ENCODE data around the gene RIMBP3C.
"Not testable (repeated sequence)": the region's sequence is repeated elsewhere in the genome, so short reads cannot be mapped to it uniquely, and the experiment has no call there.

Gene RIMBP3C

GRCh38 chr22:21573750-21574494 is 22.7 kb upstream of the RIMBP3C start:
- DNase-seq, result no peak

DNA sequence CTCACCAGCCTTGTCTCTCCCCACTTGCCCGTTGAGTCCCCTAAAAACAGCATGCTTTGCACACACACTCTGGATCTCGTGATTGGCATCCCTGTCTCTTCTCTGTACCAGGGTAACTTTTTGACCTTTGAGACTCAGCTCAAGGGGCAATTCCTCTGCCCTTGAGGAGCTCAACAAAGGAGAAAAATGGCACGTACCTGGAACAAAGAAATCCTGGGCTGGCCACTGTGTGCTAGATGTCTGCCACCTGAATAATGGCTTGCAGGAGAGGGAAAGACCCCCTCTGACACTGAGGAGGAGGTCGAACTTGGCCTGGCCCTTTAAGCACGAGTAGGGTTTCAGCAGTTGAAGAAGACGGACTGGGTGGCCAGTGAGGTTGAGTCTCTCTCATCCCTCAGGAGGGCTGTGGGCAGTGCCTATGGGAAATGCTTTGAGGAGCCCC is 22.1 kb upstream of the RIMBP3C start:
- DNase-seq, result no peak

GRCh38 chr22:21571679-21572078 is 20.4 kb upstream of the RIMBP3C start:
- DNase-seq, result no peak

DNA sequence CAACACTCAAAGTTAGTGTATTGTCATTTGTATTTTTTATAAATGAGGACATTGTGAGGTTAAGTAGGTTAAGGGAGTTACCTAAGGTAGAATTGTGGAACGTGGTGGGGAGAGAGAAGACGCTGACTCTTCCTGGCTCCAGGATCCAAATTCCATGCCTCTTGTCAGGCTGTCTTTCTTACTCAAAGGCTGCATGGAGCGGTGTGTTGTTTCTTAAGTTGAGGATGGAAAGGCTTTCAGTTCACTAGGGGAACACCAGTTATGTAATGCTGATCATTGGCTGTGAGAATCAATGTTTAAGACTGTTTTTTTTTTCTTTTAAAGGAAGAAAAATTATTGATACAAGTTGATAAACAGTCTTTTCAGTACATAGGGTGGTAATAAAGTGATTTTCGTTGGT is 19.1 kb upstream of the RIMBP3C start:
- no peak for DNase-seq

DNA sequence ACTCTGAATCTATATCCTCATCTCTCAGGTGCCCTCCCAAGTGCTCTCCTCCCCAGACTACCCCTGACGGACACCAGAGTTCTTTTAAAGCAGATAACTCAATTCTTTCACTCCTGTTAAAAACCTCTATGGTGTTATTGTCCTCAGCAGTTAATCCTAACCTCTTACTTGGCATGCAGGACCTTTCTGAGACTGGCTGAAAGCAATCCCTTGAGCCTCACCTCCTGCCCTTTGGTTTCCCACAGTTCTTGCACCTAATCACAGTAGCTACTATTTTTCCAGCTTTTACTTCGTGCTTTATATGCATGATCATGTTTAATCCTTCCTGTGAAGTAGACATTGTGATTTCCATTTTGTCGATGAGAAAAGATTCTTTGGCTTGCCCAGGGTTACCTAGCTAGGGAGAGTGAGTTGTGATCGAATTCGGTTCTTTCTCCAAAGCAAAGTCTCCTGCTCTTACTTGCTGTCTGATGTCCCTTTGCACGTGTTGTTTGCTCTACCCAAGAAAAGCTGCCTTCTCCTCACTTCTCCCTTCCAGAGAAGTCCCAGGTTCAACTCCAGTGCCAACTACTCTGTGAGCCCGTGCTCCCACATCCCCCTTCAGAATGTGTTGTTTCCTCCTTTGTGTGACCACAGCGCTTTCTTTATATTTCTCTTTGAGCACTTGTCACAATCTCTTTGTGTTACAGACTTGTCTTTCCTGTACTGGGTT is 18.4 kb upstream of the RIMBP3C start:
- DNase-seq, result no peak

- DNase-seq, result not testable (repeated sequence)
Observed at GRCh38 chr22:21569076-21569427, 17.8 kb upstream of the RIMBP3C start.

DNA sequence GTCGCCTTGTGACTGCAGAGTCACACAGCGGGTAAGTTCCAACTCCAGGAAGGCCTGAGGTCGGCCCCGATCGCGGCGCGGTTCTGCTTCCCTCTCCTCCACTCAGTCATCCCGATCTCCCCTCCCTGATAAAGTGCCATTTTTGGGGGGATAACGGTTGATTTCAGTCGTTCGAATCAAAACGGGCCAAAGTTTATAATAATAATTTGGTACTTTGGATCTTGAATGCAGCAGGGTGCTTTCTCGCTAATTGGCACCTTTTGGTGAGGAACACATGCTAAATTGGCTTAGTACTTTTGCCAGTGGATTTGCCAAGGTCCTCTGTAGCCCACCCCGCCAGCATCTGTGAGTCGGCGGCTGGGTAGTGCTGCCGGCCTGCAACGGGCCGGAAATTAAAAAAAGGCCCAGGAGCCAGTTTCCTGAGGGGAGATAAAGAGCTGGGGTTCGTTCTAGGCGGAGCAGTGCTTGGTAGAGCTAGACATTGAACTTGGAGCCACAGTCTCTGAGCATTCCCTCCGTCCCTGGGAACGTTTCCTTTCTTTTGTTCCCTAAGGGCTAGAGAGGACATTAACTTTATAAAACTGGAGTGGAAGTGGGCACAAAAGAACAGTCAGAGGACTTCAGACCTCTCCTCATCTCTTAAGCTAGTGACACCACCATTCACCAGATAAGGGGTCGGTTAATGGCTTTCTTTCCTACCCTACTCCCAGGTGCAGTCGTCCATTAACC is 17.2 kb upstream of the RIMBP3C start:
- DNase-seq, result no peak

GRCh38 chr22:21567456-21568346 is 16.4 kb upstream of the RIMBP3C start, which contains the start of gene UBE2L3:
Gene UBE2L3, plus strand, starts transcription at chr22:21567714. Its CDS starts 31 bp downstream, at chr22:21567745.
- DNase-seq, result peak; percentile 72

DNA sequence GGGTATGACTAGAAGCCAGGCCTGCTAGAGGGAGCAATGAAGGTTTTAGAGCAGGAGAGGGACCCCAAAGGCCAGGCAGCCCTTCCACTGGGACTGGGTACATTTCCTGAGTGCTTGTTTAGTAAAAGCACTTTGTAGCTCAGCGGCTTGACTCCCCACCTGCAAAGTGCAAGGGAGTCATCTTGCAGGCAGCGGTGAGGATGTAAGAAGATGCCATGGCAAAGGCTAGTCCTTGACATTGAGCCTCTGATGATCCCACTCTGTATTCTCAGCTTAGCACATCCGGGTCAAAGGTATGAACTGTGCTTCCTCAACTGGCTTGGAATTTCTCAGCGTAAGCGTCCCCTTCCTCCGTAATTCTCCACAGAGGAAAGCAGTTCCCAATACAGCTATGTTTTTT is 13.2 kb upstream of the RIMBP3C start:
- no peak for DNase-seq

- no peak for DNase-seq
Observed at GRCh38 chr22:21563912-21564311, 12.7 kb upstream of the RIMBP3C start.

GRCh38 chr22:21560657-21561056 is 9.4 kb upstream of the RIMBP3C start:
- DNase-seq, result not testable (repeated sequence)

DNA sequence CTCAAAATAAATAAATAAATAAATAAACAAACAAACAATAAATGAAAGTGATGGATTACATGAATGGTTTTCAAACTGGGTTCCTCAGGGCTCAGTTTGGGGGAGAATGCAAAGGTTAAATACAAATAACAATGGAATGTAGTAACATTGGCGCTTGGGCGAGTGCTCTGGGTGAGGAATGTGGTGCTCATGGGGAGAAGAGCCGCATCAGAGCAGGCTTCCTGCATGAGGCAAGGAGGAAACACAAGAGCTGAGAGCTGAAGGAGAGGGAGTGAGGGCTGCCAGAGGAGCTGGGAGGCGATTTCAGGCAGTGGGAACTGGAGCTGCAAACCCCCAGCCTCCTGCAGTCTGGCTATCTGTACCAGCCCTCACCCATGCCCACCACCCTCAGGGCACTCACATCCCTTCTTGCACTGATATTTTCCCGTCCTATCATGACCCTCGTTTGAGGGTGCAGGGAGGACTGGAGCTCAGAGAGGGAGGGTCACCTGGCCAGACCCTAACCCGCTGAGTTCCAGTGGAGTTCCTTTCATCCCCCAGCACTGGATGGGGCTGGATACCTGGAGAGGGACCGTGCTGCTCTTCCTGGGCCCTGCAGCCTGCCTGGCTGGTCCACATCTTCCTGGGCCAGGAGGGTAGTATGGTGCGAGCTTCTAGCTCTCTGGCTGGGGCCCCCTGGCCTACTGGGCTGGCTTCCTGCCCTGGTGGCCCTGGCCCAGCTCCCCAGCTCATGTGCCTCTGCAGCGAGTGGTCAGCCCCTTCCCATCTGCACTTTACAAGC is 8.3 kb upstream of the RIMBP3C start:
- not testable (repeated sequence) for DNase-seq

DNA sequence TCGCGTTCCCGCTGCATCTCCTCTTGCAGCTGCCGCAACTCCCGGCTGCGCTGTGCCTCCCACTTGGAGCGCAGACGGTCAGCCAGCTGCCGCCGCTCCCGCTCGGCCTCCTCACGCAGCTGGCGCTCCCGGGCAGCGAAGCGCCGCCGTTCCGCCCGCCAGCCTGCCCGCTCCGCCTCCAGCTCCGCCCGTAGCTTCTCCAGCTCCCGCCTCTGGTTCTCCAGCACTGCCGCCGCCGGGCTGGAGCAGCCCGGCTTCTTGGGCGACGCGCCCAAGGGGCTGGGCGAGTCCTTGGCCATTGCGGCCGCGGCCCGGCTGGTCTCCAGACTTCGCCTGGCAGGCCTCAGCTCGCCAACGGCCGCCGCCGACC is 598 bp downstream of the RIMBP3C start:
- DNase-seq, result not testable (repeated sequence)

GRCh38 chr22:21550008-21550677 is 1.1 kb downstream of the RIMBP3C start:
- DNase-seq, result not testable (repeated sequence)

GRCh38 chr22:21549558-21549957 is 1.7 kb downstream of the RIMBP3C start:
- DNase-seq, result not testable (repeated sequence)

GRCh38 chr22:21544432-21545322 is 6.6 kb downstream of the RIMBP3C start:
- not testable (repeated sequence) for DNase-seq

DNA sequence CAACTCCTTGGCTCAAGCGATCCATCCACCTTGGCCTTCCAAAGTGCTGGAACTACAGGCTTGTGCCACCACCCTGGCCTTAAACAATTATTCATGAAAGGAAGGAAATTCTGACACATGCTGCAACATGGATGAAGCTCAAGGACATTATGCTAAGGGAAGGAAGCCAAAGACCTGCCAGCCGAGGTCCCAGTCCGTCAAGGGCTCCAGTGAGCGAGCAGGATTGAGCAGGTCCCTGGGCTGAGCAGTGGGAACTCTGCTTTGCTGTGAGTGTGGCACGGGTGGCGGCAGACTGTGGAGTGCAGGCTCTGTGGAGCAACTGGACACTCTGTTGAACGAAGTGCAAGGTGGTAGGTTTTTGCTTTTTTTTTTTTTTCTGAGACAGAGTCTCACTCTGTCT is 11.4 kb downstream of the RIMBP3C start:
- DNase-seq, result not testable (repeated sequence)

DNA sequence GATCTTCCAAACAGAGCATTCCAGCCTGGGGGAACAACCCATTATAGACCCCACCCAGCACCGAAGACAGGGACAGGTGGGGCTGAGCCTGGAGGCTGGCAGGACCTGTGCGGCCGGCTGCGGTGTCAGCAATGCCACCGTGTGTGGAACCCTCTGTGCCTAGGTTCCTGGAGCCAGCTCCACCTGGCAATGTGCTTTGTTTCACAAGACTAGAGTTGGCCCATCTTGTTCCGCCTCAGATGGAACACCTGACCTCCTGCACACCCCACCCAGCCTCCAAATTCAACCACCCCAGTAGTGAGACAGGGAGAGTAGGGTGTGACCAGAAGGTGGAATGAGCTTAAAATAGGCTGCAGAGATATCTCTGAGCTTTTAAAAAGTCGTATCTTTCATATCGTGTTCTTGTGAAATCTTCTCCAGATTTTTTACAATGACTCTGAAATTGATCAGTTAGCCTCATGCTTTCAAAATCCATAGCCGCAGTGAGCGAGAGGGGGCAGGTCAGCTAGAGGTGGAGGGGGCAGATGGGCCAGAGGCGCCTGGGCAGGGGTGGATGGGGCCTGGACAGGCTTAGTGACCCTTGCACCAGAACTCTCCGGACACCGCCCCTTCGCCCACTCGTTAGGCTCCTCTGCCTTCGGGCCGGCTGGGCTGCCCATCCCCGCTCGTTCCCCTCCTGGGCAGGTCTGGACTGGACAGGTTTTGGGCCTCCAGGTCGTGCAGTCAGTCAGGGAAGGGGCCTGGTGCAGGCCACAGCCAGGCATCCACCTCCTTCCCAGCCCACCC is 18.2 kb downstream of the RIMBP3C start:
- DNase-seq, result not testable (repeated sequence)

- not testable (repeated sequence) for DNase-seq
Observed at GRCh38 chr22:21531525-21531924, 19.7 kb downstream of the RIMBP3C start.

Measured in COR-L47 (cell line).